ENCODE measurements around the gene C5orf52. TPM values are rescaled to one million over a fixed set of nuclear protein-coding genes. Genes with fewer than 3 reads are reported as not detected.
"Not testable (repeated sequence)": the region's sequence is repeated elsewhere in the genome, so short reads cannot be mapped to it uniquely, and the experiment has no call there.

The C5orf52 gene
- total RNA-seq, 2 experiments from 2014 or later, result not detected

GRCh38 chr5:157713830-157714595 is 42.7 kb downstream of the C5orf52 start:
- POLR2A ChIA-PET, result no interaction called here
- Mint-ChIP-seq H3K27me3 (peaks cover 3% of the 10 kb centered on the region), H3K4me1 (peaks cover 22% of the 10 kb centered on the region), H3K27ac (no peak overlapping the region), H3K36me3 (ENCODE audit: low read depth) (no peaks in the 10 kb centered on the region), H3K9me3 (no peaks in the 10 kb centered on the region), H3K4me3 (no peak overlapping the region)
- CTCF ChIA-PET, result no interaction called here
- no peak for DNase-seq

DNA sequence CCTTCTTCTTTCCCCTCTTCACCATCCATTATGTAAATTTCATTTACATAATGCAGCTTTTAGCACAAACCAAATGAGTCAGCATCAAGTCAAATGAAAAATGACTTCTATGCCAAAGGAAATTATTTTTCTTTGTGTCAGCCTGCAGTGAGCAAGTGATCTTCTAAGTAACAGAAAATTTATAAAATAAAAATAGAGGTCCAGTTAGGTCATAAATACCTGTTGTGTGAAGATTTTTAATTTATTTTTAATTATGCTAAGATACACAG is 43.2 kb downstream of the C5orf52 start:
- no peak for DNase-seq
- Mint-ChIP-seq H3K27me3 (peaks cover under 1% of the 10 kb centered on the region), H3K36me3 (ENCODE audit: low read depth) (no peaks in the 10 kb centered on the region), H3K9me3 (no peaks in the 10 kb centered on the region), H3K4me3 (no peak overlapping the region), H3K27ac (no peak overlapping the region), H3K4me1 (peaks cover 22% of the 10 kb centered on the region)
- ChIA-PET POLR2A (no interaction called here), CTCF (no interaction called here)

GRCh38 chr5:157718519-157718918 is 47.2 kb downstream of the C5orf52 start:
- DNase-seq, result peak; percentile 46
- POLR2A ChIA-PET, result no interaction called here
- CTCF ChIA-PET, result interaction anchor here (0.5 to 2.1 kb wide), 30 partner anchors 9 to 1496 kb away, joined by 3 to 6 read pairs (median 4); partner anchors contain the start of genes LSM11 and THG1L

GRCh38 chr5:157719245-157719644 is 47.9 kb downstream of the C5orf52 start:
- DNase-seq, result no peak
- H3K36me3 Mint-ChIP-seq (ENCODE audit: low read depth), result peaks cover 11% of the 10 kb centered on the region
- no peaks in the 10 kb centered on the region for H3K27me3 Mint-ChIP-seq
- ChIA-PET CTCF (interaction anchor here (0.7 to 1.9 kb wide), 20 partner anchors 8 to 530 kb away, joined by 3 to 6 read pairs (median 4); partner anchors contain the start of genes LSM11 and THG1L), POLR2A (no interaction called here)
- no peak overlapping the region for H3K4me3 Mint-ChIP-seq
- peaks cover 30% of the 10 kb centered on the region for H3K4me1 Mint-ChIP-seq
- H3K27ac Mint-ChIP-seq, result no peak overlapping the region
- H3K9me3 Mint-ChIP-seq, result peaks cover 5% of the 10 kb centered on the region

More at GRCh38 chr5:157718519-157718918, 47.2 kb downstream of the C5orf52 start:
- Mint-ChIP-seq H3K27ac (peak overlapping the region; percentile 86), H3K36me3 (ENCODE audit: low read depth) (peaks cover 9% of the 10 kb centered on the region), H3K27me3 (no peaks in the 10 kb centered on the region), H3K9me3 (peaks cover 5% of the 10 kb centered on the region), H3K4me1 (peaks cover 30% of the 10 kb centered on the region), H3K4me3 (no peak overlapping the region)

- Mint-ChIP-seq H3K4me3 (no peak overlapping the region), H3K27ac (no peak overlapping the region), H3K9me3 (peaks cover 11% of the 10 kb centered on the region), H3K27me3 (no peaks in the 10 kb centered on the region), H3K36me3 (ENCODE audit: low read depth) (peaks cover 16% of the 10 kb centered on the region), H3K4me1 (peaks cover 30% of the 10 kb centered on the region)
- ChIA-PET POLR2A (no interaction called here), CTCF (interaction anchor here (0.9 to 4.4 kb wide), 2 partner anchors 22 to 180 kb away, joined by 4 to 18 read pairs; partner anchors contain the start of gene LSM11)
- no peak for DNase-seq
Observed at GRCh38 chr5:157721159-157721558, 49.8 kb downstream of the C5orf52 start.

GRCh38 chr5:157722895-157723294 is 51.6 kb downstream of the C5orf52 start:
- POLR2A ChIA-PET, H3K27ac Mint-ChIP-seq, H3K4me3 Mint-ChIP-seq, H3K27me3 Mint-ChIP-seq, DNase-seq: not testable (repeated sequence)
- CTCF ChIA-PET, result interaction anchor here (0.8 to 4.4 kb wide), 2 partner anchors 9 to 21 kb away, joined by 3 to 18 read pairs; partner anchors contain the start of genes LSM11 and THG1L
- Mint-ChIP-seq H3K36me3 (ENCODE audit: low read depth) (peaks cover 17% of the 10 kb centered on the region), H3K9me3 (peaks cover 11% of the 10 kb centered on the region), H3K4me1 (peaks cover 18% of the 10 kb centered on the region)

DNA sequence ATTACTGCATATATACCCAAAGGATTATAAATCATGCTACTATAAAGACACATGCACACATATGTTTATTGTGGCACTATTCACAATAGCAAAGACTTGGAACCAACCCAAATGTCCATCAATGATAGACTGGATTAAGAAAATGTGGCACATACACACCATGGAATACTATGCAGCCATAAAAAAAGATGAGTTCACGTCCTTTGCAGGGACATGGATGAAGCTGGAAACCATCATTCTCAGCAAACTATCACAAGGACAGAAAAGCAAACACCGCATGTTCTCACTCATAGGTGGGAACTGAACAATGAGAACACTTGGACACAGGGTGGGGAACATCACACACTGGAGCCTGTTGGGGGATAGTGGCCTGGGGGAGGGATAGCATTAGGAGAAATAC is 55.3 kb downstream of the C5orf52 start:
- H3K36me3 Mint-ChIP-seq (ENCODE audit: low read depth), result peaks cover 17% of the 10 kb centered on the region
- POLR2A ChIA-PET, H3K27me3 Mint-ChIP-seq, DNase-seq, CTCF ChIA-PET, H3K27ac Mint-ChIP-seq, H3K4me3 Mint-ChIP-seq: not testable (repeated sequence)
- peaks cover 11% of the 10 kb centered on the region for H3K9me3 Mint-ChIP-seq
- H3K4me1 Mint-ChIP-seq, result peaks cover 11% of the 10 kb centered on the region

DNA sequence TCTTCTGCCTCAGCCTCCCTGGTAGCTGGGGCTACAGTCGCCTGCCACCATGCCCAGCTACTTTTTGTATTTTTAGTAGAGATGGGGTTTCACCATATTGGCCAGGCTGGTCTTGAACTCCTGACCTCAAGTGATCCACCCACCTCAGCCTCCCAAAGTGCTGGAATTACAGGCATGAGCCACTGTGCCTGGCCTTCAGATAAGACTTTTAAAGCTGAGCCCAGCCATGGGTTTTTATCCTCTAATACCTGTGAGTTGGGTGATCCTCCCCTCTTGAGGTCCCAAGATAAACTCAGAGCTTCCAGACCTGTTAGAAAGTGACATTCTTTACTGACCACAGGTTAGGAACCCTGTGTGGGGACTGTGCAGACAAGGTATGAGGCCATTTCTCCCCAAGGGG is 56.5 kb downstream of the C5orf52 start:
- H3K4me1 Mint-ChIP-seq, result peaks cover 16% of the 10 kb centered on the region
- H3K9me3 Mint-ChIP-seq; POLR2A ChIA-PET; H3K4me3 Mint-ChIP-seq; H3K36me3 Mint-ChIP-seq (ENCODE audit: low read depth); H3K27ac Mint-ChIP-seq; DNase-seq; H3K27me3 Mint-ChIP-seq: not testable (repeated sequence)
- CTCF ChIA-PET, result interaction anchor here (1.0 to 2.4 kb wide), 3 partner anchors 9 to 15 kb away, joined by 3 to 10 read pairs (median 6); partner anchors contain the start of gene LSM11

Other genes with a start within 250 kb of the C5orf52 start
- under 1 TPM; 0.10 to 0.17 TPM for gene NIPAL4, start 211.3 kb upstream of the C5orf52 start, total RNA-seq
- 100 to 1,000 TPM; 118 to 127 TPM for gene ADAM19, start 95.8 kb upstream of the C5orf52 start, total RNA-seq
- under 1 TPM in 1 of 2 experiments, not detected in 1; 0.10 TPM for gene SOX30, start 19.1 kb upstream of the C5orf52 start, total RNA-seq
- gene THG1L, start 59.9 kb downstream of the C5orf52 start, total RNA-seq, result 10 to 100 TPM; 10.8 to 13.9 TPM
- 1 to 10 TPM; 4.8 to 5.3 TPM for gene LSM11, start 72.2 kb downstream of the C5orf52 start, total RNA-seq
- gene CLINT1, start 187.6 kb downstream of the C5orf52 start, total RNA-seq, result 10 to 100 TPM; 68.4 to 77.4 TPM

Measured in activated CD4-positive, alpha-beta T cell treated with anti-CD3 and anti-CD28 coated beads, Interleukin-2, amount 10 ng/mL, durations not matched to agents 7 days and 5 days (primary cell).